ENCODE data around the gene REG1B.

The REG1B gene

DNA sequence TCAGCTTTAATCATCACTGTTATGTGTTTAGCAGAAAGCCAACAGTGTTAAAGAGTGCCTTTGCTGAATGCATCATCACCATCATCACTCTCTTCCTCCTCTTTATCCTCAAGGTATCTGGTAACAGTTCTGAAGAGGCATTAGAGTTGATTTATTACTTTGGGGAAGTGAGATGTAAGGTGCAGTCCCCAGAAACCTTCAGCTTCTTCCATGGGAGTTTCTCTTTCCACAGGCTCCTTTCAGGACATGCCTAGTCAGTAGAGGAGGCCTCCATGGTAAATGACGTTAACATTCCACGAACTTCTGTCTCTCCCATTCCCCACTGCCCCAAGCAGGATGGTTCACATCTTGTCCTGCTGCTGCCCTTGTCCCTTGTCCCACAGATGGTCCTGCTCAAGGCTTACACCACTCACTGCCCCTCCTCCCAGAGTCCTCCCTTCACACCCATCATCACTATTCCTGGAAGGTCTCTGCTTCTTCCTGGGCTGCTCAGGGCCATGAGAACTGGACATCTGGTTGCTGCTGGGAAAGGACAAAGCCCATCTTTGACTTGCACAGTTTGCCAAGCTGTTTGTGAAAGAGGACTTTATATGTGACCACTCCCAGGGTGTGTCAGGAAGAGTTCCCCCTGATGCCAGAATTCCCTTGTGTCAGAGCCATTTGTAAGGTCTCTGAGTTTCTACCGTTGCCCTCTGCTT lies 27.2 kb upstream of the REG1B start:
- Histone ChIP-seq H3K36me3 (ENCODE audit: control insufficient read depth, insufficient read depth, low read length) (no peaks in the 10 kb centered on the region), H3K4me1 (ENCODE audit: control insufficient read depth, insufficient read depth, low read length) (no peaks in the 10 kb centered on the region), H3K4me3 (ENCODE audit: low read depth, low read length) (no peak overlapping the region), H3K27ac (ENCODE audit: low read depth, low read length) (no peak overlapping the region), H3K9ac (ENCODE audit: low read depth, low read length) (no peak overlapping the region), H3K9me3 (ENCODE audit: control insufficient read depth, insufficient read depth, low read length) (no peaks in the 10 kb centered on the region), H3K27me3 (ENCODE audit: control insufficient read depth, insufficient read depth, low read length) (no peaks in the 10 kb centered on the region)

DNA sequence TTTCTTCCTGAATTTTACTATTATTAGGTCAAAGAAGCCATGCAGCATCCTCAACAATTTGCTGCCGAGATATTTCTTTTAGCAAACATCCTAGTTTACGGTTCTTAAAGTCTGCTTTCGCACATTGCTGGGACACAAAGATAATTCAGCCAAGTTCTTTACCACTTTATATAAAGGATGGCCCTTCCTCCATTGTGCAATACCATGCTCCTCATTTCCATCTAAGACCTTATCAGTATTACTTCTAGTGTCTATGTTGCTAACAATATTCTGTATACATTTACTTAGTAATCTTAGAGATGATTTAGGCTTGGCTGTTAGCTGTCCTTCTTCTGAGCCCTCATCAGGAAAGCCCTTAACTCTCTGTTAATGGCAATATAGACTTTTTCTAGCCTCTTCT lies 24.5 kb upstream of the REG1B start:
- no peak overlapping the region for H3K9ac ChIP-seq (ENCODE audit: low read depth, low read length)
- H3K4me3 ChIP-seq (ENCODE audit: low read depth, low read length) = no peak overlapping the region
- H3K27ac ChIP-seq (ENCODE audit: low read depth, low read length) = no peak overlapping the region
- H3K9me3 ChIP-seq (ENCODE audit: control insufficient read depth, insufficient read depth, low read length) = no peaks in the 10 kb centered on the region
- H3K36me3 ChIP-seq (ENCODE audit: control insufficient read depth, insufficient read depth, low read length) = no peaks in the 10 kb centered on the region
- H3K27me3 ChIP-seq (ENCODE audit: control insufficient read depth, insufficient read depth, low read length) = no peaks in the 10 kb centered on the region
- H3K4me1 ChIP-seq (ENCODE audit: control insufficient read depth, insufficient read depth, low read length) = no peaks in the 10 kb centered on the region

DNA sequence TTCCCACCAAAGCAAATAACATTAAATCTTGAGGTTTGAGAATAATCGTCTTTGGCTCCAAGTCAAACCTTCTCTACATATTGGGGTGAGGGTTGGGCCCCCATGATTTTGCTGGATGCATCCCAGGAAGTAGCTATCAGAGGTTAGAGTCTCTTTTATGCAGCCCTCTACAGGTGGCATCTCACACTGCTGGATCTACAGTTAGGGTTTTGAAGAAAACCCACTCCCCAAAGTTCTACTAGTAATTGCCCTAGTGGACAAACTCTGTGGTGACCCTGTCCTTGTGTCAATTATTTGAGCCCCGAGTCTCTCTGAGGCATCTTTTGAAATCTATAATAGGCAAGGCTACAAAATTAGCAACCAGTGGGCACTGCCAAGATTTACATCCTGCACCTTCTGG lies 17.5 kb upstream of the REG1B start:
- no peaks in the 10 kb centered on the region for H3K36me3 ChIP-seq (ENCODE audit: control insufficient read depth, insufficient read depth, low read length)
- no peaks in the 10 kb centered on the region for H3K27me3 ChIP-seq (ENCODE audit: control insufficient read depth, insufficient read depth, low read length)
- peaks cover 8% of the 10 kb centered on the region; the same call in 1 of the 2 replicates for H3K9me3 ChIP-seq (ENCODE audit: control insufficient read depth, insufficient read depth, low read length)
- H3K27ac ChIP-seq (ENCODE audit: low read depth, low read length) = no peak overlapping the region
- no peaks in the 10 kb centered on the region for H3K4me1 ChIP-seq (ENCODE audit: control insufficient read depth, insufficient read depth, low read length)
- no peak overlapping the region for H3K4me3 ChIP-seq (ENCODE audit: low read depth, low read length)
- H3K9ac ChIP-seq (ENCODE audit: low read depth, low read length) = no peak overlapping the region

DNA sequence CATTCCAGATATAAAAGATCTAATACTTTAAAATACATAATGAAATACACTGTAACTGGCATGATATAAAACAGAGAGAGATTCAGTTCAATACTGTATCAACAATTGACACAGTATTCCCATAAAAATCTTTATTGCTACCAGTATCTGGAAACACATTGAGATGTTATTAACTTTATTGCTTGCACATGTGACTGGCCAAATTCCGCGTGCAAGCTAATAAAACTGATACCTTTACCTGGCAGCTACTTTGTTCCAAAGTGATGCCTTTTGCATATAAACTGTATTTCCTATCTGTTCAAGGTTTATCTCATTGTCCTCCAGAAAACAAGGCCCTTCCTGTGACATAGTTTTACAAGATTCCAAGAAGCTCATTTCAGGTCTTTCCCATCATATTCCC lies 15.4 kb upstream of the REG1B start:
- Histone ChIP-seq H3K9me3 (ENCODE audit: control insufficient read depth, insufficient read depth, low read length) (peaks cover 8% of the 10 kb centered on the region; the same call in 1 of the 2 replicates), H3K36me3 (ENCODE audit: control insufficient read depth, insufficient read depth, low read length) (no peaks in the 10 kb centered on the region), H3K4me3 (ENCODE audit: low read depth, low read length) (no peak overlapping the region), H3K4me1 (ENCODE audit: control insufficient read depth, insufficient read depth, low read length) (no peaks in the 10 kb centered on the region), H3K9ac (ENCODE audit: low read depth, low read length) (no peak overlapping the region), H3K27me3 (ENCODE audit: control insufficient read depth, insufficient read depth, low read length) (no peaks in the 10 kb centered on the region), H3K27ac (ENCODE audit: low read depth, low read length) (no peak overlapping the region)

DNA sequence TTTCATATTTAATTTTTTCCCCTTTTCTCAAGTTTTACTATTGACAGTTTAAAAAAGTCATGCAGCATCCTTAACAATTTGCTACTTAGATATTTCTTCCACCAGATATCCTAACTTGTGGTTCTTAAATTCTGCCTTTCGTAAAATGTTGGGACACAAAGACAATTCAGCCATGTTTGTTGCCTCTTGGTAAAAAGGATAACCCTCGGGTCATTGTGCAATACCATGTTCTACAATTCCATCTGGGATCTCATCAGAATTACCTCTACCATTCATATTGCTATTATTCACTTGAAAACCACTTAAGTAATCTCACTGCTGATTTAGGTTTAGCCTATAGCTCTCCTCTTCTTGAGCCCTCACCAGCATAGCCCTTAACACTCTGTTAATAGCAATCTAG lies 13.2 kb upstream of the REG1B start:
- H3K4me3 ChIP-seq (ENCODE audit: low read depth, low read length) = no peak overlapping the region
- H3K9ac ChIP-seq (ENCODE audit: low read depth, low read length) = no peak overlapping the region
- no peaks in the 10 kb centered on the region for H3K27me3 ChIP-seq (ENCODE audit: control insufficient read depth, insufficient read depth, low read length)
- H3K27ac ChIP-seq (ENCODE audit: low read depth, low read length) = no peak overlapping the region
- no peaks in the 10 kb centered on the region for H3K4me1 ChIP-seq (ENCODE audit: control insufficient read depth, insufficient read depth, low read length)
- no peaks in the 10 kb centered on the region for H3K36me3 ChIP-seq (ENCODE audit: control insufficient read depth, insufficient read depth, low read length)
- H3K9me3 ChIP-seq (ENCODE audit: control insufficient read depth, insufficient read depth, low read length) = peaks cover 8% of the 10 kb centered on the region; the same call in 1 of the 2 replicates

DNA sequence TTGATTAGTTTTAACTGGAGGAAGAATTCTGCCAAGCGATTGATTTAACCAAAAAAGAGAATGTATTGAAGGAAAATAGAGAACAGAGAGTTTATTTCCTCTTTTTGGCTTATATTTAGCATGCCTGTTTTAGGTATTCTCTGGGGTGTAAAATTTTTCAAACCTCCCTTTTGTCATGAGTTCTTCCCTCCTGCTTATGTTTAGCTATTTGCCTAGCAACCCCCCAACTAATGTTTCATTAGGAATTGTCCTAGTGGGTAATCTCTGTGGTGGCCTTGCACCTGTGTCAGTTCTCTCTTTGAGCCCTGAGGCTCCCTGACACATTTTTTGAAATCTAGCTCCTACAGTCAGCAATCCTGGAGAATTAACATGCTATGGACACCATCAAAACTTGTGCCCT lies 12.5 kb upstream of the REG1B start:
- Histone ChIP-seq H3K9ac (ENCODE audit: low read depth, low read length) (no peak overlapping the region), H3K4me1 (ENCODE audit: control insufficient read depth, insufficient read depth, low read length) (no peaks in the 10 kb centered on the region), H3K4me3 (ENCODE audit: low read depth, low read length) (no peak overlapping the region), H3K9me3 (ENCODE audit: control insufficient read depth, insufficient read depth, low read length) (peaks cover 8% of the 10 kb centered on the region; the same call in 1 of the 2 replicates), H3K36me3 (ENCODE audit: control insufficient read depth, insufficient read depth, low read length) (no peaks in the 10 kb centered on the region), H3K27me3 (ENCODE audit: control insufficient read depth, insufficient read depth, low read length) (no peaks in the 10 kb centered on the region), H3K27ac (ENCODE audit: low read depth, low read length) (no peak overlapping the region)

DNA sequence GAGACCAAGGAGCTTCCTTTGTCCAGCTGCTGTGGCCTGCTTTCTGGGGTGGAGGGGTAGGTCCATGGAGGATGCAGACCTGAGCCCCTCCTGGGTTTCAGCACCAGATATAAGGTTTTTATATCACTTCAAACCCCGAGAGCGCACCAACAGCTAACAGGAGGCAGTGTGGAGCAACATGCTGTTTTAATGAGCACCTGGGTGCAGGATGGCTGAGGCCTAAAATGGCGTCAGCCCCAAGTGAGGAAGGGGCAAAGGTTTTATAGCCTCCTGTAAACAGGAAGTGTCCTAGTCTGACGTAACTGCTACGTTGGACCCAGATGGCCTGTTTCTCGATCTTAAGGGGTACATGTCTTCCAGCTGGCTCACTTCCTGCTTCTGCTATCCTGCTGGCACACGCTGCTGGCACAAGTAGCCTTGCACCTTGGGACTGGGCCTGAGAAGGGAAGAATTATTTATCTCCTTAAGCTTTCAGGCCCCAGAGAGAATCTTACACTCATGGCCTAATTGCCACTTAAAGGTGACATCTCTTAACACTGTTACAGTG lies 11.4 kb upstream of the REG1B start:
- Histone ChIP-seq H3K36me3 (ENCODE audit: control insufficient read depth, insufficient read depth, low read length) (no peaks in the 10 kb centered on the region), H3K27ac (ENCODE audit: low read depth, low read length) (no peak overlapping the region), H3K4me3 (ENCODE audit: low read depth, low read length) (no peak overlapping the region), H3K27me3 (ENCODE audit: control insufficient read depth, insufficient read depth, low read length) (no peaks in the 10 kb centered on the region), H3K4me1 (ENCODE audit: control insufficient read depth, insufficient read depth, low read length) (no peaks in the 10 kb centered on the region), H3K9ac (ENCODE audit: low read depth, low read length) (no peak overlapping the region), H3K9me3 (ENCODE audit: control insufficient read depth, insufficient read depth, low read length) (peaks cover 8% of the 10 kb centered on the region; the same call in 1 of the 2 replicates)

DNA sequence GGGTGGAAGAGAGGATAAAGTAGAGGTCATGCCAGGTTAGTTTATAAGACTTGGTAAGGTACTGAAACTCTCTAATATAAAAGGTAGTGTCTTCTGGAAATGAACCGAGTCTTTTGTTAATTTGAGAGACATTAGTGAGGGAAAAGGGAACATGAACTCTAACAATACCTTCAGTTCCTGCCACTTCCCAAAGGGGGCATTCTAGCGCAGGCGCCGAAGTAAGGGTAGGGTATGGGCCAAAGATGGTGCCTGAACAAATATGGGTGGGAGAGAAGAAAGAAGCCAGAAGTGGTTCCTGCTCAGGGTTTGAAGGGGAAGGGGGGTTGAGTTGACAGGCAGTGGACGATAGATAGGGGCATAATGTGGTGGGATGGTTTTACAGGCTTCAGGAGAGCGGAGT lies 10.1 kb upstream of the REG1B start:
- H3K36me3 ChIP-seq (ENCODE audit: control insufficient read depth, insufficient read depth, low read length) = no peaks in the 10 kb centered on the region
- H3K4me1 ChIP-seq (ENCODE audit: control insufficient read depth, insufficient read depth, low read length) = no peaks in the 10 kb centered on the region
- H3K4me3 ChIP-seq (ENCODE audit: low read depth, low read length) = no peak overlapping the region
- peaks cover 8% of the 10 kb centered on the region; the same call in 1 of the 2 replicates for H3K9me3 ChIP-seq (ENCODE audit: control insufficient read depth, insufficient read depth, low read length)
- H3K27me3 ChIP-seq (ENCODE audit: control insufficient read depth, insufficient read depth, low read length) = no peaks in the 10 kb centered on the region
- H3K27ac ChIP-seq (ENCODE audit: low read depth, low read length) = no peak overlapping the region
- no peak overlapping the region for H3K9ac ChIP-seq (ENCODE audit: low read depth, low read length)

DNA sequence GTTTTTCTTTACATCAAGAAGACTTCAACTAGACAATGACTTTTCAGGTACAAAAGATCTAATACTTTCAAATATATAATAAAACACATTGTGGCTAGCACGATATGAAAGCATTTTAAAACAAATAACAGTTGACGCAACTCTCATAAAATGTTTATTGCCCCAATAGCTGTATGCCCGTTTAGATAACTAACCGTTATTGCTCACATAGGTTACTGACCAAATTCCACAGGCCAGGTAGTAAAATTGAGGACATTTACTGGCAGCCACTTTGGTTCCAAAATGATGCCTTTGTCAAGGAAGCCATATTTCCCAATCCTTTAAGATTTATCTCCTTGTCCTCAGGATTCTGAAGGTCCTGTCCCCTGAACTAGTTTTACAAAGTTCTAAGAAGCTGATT lies 2.9 kb upstream of the REG1B start:
- no peak overlapping the region for H3K9ac ChIP-seq (ENCODE audit: low read depth, low read length)
- no peaks in the 10 kb centered on the region for H3K27me3 ChIP-seq (ENCODE audit: control insufficient read depth, insufficient read depth, low read length)
- H3K4me1 ChIP-seq (ENCODE audit: control insufficient read depth, insufficient read depth, low read length) = no peaks in the 10 kb centered on the region
- no peaks in the 10 kb centered on the region for H3K36me3 ChIP-seq (ENCODE audit: control insufficient read depth, insufficient read depth, low read length)
- no peaks in the 10 kb centered on the region for H3K9me3 ChIP-seq (ENCODE audit: control insufficient read depth, insufficient read depth, low read length)
- no peak overlapping the region for H3K4me3 ChIP-seq (ENCODE audit: low read depth, low read length)
- H3K27ac ChIP-seq (ENCODE audit: low read depth, low read length) = no peak overlapping the region

DNA sequence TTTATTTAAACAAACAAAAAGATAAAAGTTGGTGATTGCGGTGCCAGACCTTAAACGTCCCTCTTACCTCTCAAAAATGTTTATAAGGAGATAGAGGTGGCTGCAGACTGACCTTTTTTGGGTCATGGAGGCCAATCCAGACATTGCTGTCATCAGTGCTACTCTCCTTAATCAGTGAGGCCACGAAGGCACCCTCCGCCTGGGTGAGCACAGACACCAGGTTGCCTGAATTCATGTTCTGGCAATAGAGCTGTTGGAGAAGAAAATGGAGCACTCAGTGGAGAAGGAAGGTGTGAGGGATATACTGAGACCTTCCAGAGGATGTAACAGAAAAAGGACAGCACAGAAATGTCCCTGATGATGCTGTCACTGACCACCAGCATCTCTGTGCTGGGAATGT lies 1.5 kb downstream of the REG1B start:
- Histone ChIP-seq H3K4me1 (ENCODE audit: control insufficient read depth, insufficient read depth, low read length) (no peaks in the 10 kb centered on the region), H3K9ac (ENCODE audit: low read depth, low read length) (no peak overlapping the region), H3K27me3 (ENCODE audit: control insufficient read depth, insufficient read depth, low read length) (no peaks in the 10 kb centered on the region), H3K27ac (ENCODE audit: low read depth, low read length) (no peak overlapping the region), H3K36me3 (ENCODE audit: control insufficient read depth, insufficient read depth, low read length) (no peaks in the 10 kb centered on the region), H3K9me3 (ENCODE audit: control insufficient read depth, insufficient read depth, low read length) (no peaks in the 10 kb centered on the region), H3K4me3 (ENCODE audit: low read depth, low read length) (no peak overlapping the region)

DNA sequence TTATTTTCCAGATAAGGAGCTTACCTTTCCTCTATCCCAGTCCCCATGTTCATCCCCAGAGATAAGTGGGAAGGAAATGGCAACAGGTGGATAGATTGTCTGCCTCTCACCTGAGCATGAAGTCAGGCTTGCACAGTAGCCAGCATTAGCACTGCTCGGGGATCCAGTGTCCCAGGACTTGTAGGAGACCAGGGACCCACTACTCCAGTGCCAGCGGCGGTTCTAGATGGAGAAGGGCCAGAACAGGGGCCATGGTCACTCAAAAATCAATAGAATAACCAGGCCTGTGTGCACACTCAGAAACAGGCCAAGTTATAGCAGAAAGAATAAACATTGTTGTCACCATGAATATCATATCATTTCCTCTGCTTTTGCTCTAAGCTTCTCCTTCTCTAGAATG lies 2.4 kb downstream of the REG1B start:
- no peak overlapping the region for H3K27ac ChIP-seq (ENCODE audit: low read depth, low read length)
- H3K4me1 ChIP-seq (ENCODE audit: control insufficient read depth, insufficient read depth, low read length) = no peaks in the 10 kb centered on the region
- no peaks in the 10 kb centered on the region for H3K27me3 ChIP-seq (ENCODE audit: control insufficient read depth, insufficient read depth, low read length)
- no peak overlapping the region for H3K9ac ChIP-seq (ENCODE audit: low read depth, low read length)
- no peak overlapping the region for H3K4me3 ChIP-seq (ENCODE audit: low read depth, low read length)
- H3K36me3 ChIP-seq (ENCODE audit: control insufficient read depth, insufficient read depth, low read length) = no peaks in the 10 kb centered on the region
- H3K9me3 ChIP-seq (ENCODE audit: control insufficient read depth, insufficient read depth, low read length) = no peaks in the 10 kb centered on the region
